A673 (cell line): Measurements from ENCODE around the gene CD276.

ENCODE experiments used
- CTCF ChIP-seq: fragments of 300-800, 200-600 bp; sonication (generic); conservative IDR thresholded peaks from 2 replicates; pipeline ENCODE4 v1.5.1; 2017; ENCODE audit warnings: low read depth, mild to moderate bottlenecking, antibody characterized with exemption, low read length, moderate library complexity, mixed read lengths
- EZH2 ChIP-seq: fragments of 200-600 bp; sonication (generic); IDR thresholded peaks from 2 replicates; pipeline ENCODE4 v1.6.1; 2017; ENCODE audit warnings: borderline replicate concordance, low read depth, mild to moderate bottlenecking, mixed read lengths, antibody characterized with exemption, low read length; ENCODE audit not compliant: poor library complexity, severe bottlenecking

GRCh38 chr15:73697033-73697467 lies 12.9 kb downstream of the CD276 start:
- TF ChIP-seq CTCF (no peak), EZH2 (no peak)
